Measurements from ENCODE around the gene APOF.

The APOF gene

GRCh38 chr12:56341616-56342015 lies 21.0 kb downstream of the APOF start:
- DNase-seq (ENCODE audit: low read depth in 1 of 2, low spot score in 1 of 2), result no peak
- Histone ChIP-seq H3K4me3 (replicated peaks; ENCODE audit: insufficient read depth, low read length) (no peak overlapping the region), H3K27ac (replicated peaks) (no peak overlapping the region), H3K27me3 (ENCODE audit: insufficient read depth, poor library complexity, severe bottlenecking) (no peaks in the 10 kb centered on the region)
- no peak for TF ChIP-seq CTCF (IDR thresholded peaks at IDR 0.05; ENCODE audit: insufficient read depth, low read length)
- no peak for TF ChIP-seq POLR2AphosphoS5 (IDR thresholded peaks at IDR 0.05; ENCODE audit: low read depth)
- no peak for TF ChIP-seq SPI1 (IDR thresholded peaks at IDR 0.05; ENCODE audit: borderline replicate concordance, low read depth)
- TF ChIP-seq REST (IDR thresholded peaks at IDR 0.05; ENCODE audit: insufficient replicate concordance, low read depth), result no peak
- TF ChIP-seq GABPA (IDR thresholded peaks at IDR 0.05; ENCODE audit: low read depth), result no peak

GRCh38 chr12:56339158-56339422 lies 23.6 kb downstream of the APOF start:
- Histone ChIP-seq H3K4me3 (replicated peaks; ENCODE audit: insufficient read depth, low read length) (no peak overlapping the region), H3K27me3 (ENCODE audit: insufficient read depth, poor library complexity, severe bottlenecking) (no peaks in the 10 kb centered on the region), H3K27ac (replicated peaks) (peak overlapping the region; percentile 51)
- no peak for DNase-seq (ENCODE audit: low read depth in 1 of 2, low spot score in 1 of 2)
- TF ChIP-seq CTCF (IDR thresholded peaks at IDR 0.05; ENCODE audit: insufficient read depth, low read length) (no peak), REST (IDR thresholded peaks at IDR 0.05; ENCODE audit: insufficient replicate concordance, low read depth) (no peak), SPI1 (IDR thresholded peaks at IDR 0.05; ENCODE audit: borderline replicate concordance, low read depth) (no peak), POLR2AphosphoS5 (IDR thresholded peaks at IDR 0.05; ENCODE audit: low read depth) (no peak), GABPA (IDR thresholded peaks at IDR 0.05; ENCODE audit: low read depth) (no peak)

- Histone ChIP-seq H3K27ac (replicated peaks) (peak within 1 kb of the TSS; percentile 63), H3K4me3 (replicated peaks; ENCODE audit: insufficient read depth, low read length) (no peak within 1 kb of the TSS), H3K27me3 (ENCODE audit: insufficient read depth, poor library complexity, severe bottlenecking) (no peaks in the 10 kb centered on the region)
- DNase-seq (ENCODE audit: low read depth in 1 of 2, low spot score in 1 of 2), result peak in 1 of 2 experiments; percentile 35
- peak; percentile 32; the same call in 1 of the 2 replicates for TF ChIP-seq SPI1 (IDR thresholded peaks at IDR 0.05; ENCODE audit: borderline replicate concordance, low read depth)
- no peak for TF ChIP-seq CTCF (IDR thresholded peaks at IDR 0.05; ENCODE audit: insufficient read depth, low read length)
These were observed 24.1 kb downstream of the APOF start, which contains the start of gene IL23A for GRCh38 chr12:56338308-56339157. Gene IL23A, plus strand, starts transcription at chr12:56338884. Its CDS starts 161 bp downstream, at chr12:56339045.

All from HL-60 (cell line).